A204.1 (cell line): ENCODE measurements around the gene HOXA5.

ENCODE experiments used
- FAIRE-seq: peaks from 2 replicates; lab custom pipeline; 2012; peaks lifted over from hg19 to GRCh38; lab: Jason Lieb, UNC

HOXA5 gene

GRCh38 chr7:27148031-27148755 is 4.7 kb upstream of the HOXA5 start:
- no peak for FAIRE-seq

- FAIRE-seq: no peak
Measured at GRCh38 chr7:27147199-27148030, 3.9 kb upstream of the HOXA5 start, which contains the start of gene HOXA6. TSS of gene HOXA6 (minus strand) at chr7:27147774. CDS start at chr7:27147749, 25 bp downstream.

GRCh38 chr7:27146491-27147198 is 3.2 kb upstream of the HOXA5 start:
- no peak for FAIRE-seq

GRCh38 chr7:27145914-27146412 is 2.5 kb upstream of the HOXA5 start:
- no peak for FAIRE-seq

GRCh38 chr7:27145165-27145913 is 1.9 kb upstream of the HOXA5 start:
- no peak for FAIRE-seq

GRCh38 chr7:27144781-27145164 is 1.3 kb upstream of the HOXA5 start:
- FAIRE-seq: no peak

GRCh38 chr7:27143950-27144780 is 684 bp upstream of the HOXA5 start:
- no peak for FAIRE-seq

GRCh38 chr7:27142580-27143022 is 880 bp downstream of the HOXA5 start:
- FAIRE-seq: no peak

- FAIRE-seq: no peak
Measured at GRCh38 chr7:27141923-27142579, 1.4 kb downstream of the HOXA5 start.

GRCh38 chr7:27141137-27141922 is 2.2 kb downstream of the HOXA5 start:
- no peak for FAIRE-seq

- FAIRE-seq: no peak
Measured at GRCh38 chr7:27140126-27140857, 3.2 kb downstream of the HOXA5 start.

GRCh38 chr7:27139334-27140125 is 4.0 kb downstream of the HOXA5 start:
- no peak for FAIRE-seq

GRCh38 chr7:27138985-27139333 is 4.5 kb downstream of the HOXA5 start:
- no peak for FAIRE-seq

- no peak for FAIRE-seq
Measured at GRCh38 chr7:27138472-27138871, 5.0 kb downstream of the HOXA5 start.

GRCh38 chr7:27137640-27138315 is 5.7 kb downstream of the HOXA5 start:
- no peak for FAIRE-seq

GRCh38 chr7:27134392-27134791 is 9.1 kb downstream of the HOXA5 start:
- no peak for FAIRE-seq

GRCh38 chr7:27133409-27134231 is 9.9 kb downstream of the HOXA5 start:
- FAIRE-seq: no peak
